Duodenal mucosa (tissue), 2 donors: ENCODE data around the gene TNS3.

Experiments
- H3K27ac ChIP-seq: one replicate; pipeline ENCODE4 v1.7.0; 2013; ENCODE audit warnings: low read depth, low read length
- H3K27me3 ChIP-seq, 2 donors: one replicate each; pipeline ENCODE4 v1.7.0; 2013; ENCODE audit warnings: low read length in 2 of 2, control low read depth in 1 of 2; ENCODE audit not compliant: insufficient read depth in 2 of 2, control insufficient read depth in 1 of 2
- H3K36me3 ChIP-seq, 2 donors: one replicate each; pipeline ENCODE4 v1.7.0; 2013; ENCODE audit warnings: low read length in 2 of 2, control low read depth in 1 of 2; ENCODE audit not compliant: insufficient read depth in 2 of 2, control insufficient read depth in 1 of 2
- H3K4me1 ChIP-seq, 2 donors: one replicate each; pipeline ENCODE4 v1.7.0; 2013; ENCODE audit warnings: low read length in 2 of 2, control low read depth in 1 of 2; ENCODE audit not compliant: insufficient read depth in 2 of 2, control insufficient read depth in 1 of 2
- H3K4me3 ChIP-seq, 2 donors: one replicate each; pipeline ENCODE4 v1.7.0; 2013; ENCODE audit warnings: low read length in 2 of 2, low read depth in 1 of 2
- H3K9ac ChIP-seq, 2 donors: one replicate each; pipeline ENCODE4 v1.7.0; 2013; ENCODE audit warnings: low read length in 2 of 2, low read depth in 1 of 2
- H3K9me3 ChIP-seq, 2 donors: one replicate each; pipeline ENCODE4 v1.7.0; 2013; ENCODE audit warnings: low read length in 2 of 2, control low read depth in 1 of 2; ENCODE audit not compliant: control insufficient read depth in 1 of 2

Gene TNS3

DNA sequence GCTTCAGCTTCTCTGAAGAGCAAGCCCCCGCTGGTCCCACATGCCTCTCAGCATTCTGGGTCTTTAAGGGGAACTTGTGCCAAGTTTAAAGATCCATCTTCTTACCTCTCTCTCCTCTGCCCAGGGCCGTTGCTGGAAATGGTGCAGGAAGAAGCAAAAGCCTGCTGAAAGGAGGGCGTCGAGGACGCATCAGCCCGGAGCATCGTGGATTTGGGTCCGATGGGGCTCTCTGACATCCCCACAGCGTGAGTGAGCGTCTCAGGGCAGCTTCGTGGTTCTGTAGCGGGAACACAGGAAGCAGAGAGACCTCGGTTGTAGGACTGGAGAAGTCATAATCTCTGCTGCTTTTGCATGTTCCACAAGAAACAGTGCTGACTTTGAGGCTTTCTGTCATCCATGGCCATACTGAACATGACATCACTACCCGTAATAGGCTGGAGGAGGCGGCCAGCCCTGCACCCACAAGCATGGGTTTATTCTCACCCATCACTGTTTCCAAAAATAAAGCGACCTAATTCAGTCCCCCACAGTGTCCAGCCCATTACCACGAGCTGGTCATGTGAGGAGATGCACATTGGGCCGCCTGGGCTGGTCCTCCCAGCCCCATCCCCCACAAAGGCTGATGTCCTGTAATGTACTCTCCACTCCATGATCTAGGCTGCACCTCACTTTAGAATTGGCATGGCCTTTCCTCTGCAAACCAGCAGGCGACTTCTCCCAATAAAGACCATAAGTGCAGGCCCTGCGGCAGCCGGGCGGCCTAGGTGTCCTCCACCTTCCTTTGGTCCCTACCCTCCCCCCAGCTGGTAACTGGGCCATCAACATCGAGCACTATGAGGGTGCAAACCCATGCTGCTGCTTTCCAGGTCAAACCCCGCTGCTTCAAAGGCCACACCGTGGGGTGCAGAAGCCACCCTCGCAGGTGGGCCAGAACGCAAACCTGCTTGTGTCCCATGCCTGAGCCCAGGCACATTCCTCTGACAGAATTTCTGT is 276.9 kb downstream of the TNS3 start:
- no peak overlapping the region for H3K4me3 ChIP-seq
- H3K9ac ChIP-seq = no peak overlapping the region
- peaks cover 28 to 53% of the 10 kb centered on the region in 2 donors for H3K36me3 ChIP-seq
- no peaks in the 10 kb centered on the region for H3K4me1 ChIP-seq
- no peak overlapping the region for H3K27ac ChIP-seq
- no peaks in the 10 kb centered on the region for H3K9me3 ChIP-seq
- no peaks in the 10 kb centered on the region for H3K27me3 ChIP-seq

DNA sequence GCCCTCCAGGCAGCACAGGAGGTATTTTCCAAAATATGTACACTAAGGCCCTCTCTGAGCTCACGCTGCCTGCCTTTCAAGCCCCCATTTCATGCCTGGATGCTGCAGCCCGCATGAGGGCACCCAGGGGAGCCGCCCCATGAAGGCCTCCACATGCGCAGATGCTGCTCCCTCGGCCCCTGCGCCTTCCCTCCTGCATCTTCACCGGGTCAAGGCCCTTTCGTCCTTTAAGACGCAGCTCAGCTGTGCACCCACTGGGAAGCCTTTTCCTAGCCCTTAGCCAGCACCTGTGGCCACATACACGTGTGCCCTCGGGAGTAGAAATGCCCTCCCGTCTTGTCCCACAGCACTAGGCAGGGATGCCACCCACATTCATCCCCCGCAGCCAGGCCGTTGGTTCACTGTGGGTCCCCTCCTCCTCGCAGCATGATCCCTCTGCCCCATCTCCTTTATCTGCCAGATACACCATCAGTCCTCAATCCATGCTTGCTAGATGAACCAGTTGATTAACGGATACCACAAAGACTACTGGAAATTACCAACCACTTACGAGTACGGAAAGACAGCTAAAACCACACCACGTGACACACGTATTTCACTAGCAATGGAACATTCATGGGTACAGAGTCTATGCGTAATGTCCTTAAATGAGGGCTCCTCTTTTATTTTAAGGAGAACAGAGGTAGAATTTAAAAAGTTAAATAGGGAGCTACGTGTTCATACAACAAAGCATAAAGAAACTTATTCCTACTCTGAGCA is 278.0 kb downstream of the TNS3 start:
- Histone ChIP-seq H3K9ac (no peak overlapping the region), H3K4me3 (no peak overlapping the region), H3K27me3 (no peaks in the 10 kb centered on the region), H3K9me3 (no peaks in the 10 kb centered on the region), H3K36me3 (peaks cover 24 to 60% of the 10 kb centered on the region in 2 donors), H3K4me1 (no peaks in the 10 kb centered on the region), H3K27ac (no peak overlapping the region)

DNA sequence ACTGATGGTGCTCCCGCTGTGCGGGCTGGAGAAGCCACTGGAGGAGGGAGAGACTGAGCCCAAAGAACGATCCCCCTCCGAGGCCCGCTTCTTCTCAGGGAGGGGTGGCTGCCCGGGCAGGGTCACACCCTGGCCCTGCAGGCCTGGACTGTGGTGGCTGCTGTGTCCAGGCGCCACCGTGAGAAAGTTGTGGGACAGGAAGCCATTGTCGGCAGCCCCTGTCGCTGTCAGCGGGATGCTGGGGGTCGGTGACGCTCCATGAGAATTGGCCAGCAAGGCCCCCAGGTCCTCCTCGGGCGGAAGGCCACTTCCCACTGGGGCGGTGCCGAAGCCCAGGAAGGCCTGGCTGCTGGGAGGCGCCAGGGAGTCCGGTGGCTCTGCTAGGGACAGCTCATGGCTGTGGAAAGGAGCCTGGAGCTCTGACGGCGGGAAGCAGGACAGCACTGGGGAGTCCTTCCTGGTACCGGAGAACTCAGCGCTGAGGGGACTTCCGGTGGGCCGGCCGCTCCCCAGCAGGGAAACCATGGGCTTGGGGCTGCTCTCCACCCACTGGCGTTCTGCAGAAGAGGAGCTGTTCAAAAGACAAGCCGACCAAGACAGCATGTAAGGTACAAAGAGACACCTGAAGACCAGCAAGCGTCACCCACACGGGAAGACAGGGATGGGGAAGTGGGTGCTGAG is 278.8 kb downstream of the TNS3 start:
- H3K4me3 ChIP-seq = no peak overlapping the region
- no peaks in the 10 kb centered on the region for H3K4me1 ChIP-seq
- no peak overlapping the region for H3K9ac ChIP-seq
- H3K27me3 ChIP-seq = no peaks in the 10 kb centered on the region
- H3K27ac ChIP-seq = no peak overlapping the region
- peaks cover 29 to 66% of the 10 kb centered on the region in 2 donors for H3K36me3 ChIP-seq
- H3K9me3 ChIP-seq = no peaks in the 10 kb centered on the region

DNA sequence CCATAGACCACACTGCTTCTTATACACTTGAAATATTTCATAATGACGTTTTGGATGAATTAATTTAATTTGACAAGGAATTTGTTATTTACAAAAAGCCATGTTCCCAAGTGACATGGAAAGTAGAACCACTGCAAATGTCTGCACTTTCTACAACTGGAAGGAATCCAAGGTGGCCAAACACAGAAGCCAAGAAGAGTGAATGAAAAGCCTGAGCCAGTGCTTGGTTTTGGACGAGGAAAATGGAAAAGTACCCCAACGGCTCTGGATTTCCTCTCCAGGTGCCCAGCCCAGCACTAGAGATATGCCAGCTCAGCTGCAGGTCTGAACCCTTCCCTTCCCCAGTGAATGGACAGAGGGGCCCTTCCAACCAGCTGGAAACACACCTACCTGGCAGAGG is 279.4 kb downstream of the TNS3 start:
- Histone ChIP-seq H3K27me3 (no peaks in the 10 kb centered on the region), H3K4me1 (no peaks in the 10 kb centered on the region), H3K9ac (no peak overlapping the region), H3K9me3 (no peaks in the 10 kb centered on the region), H3K4me3 (no peak overlapping the region), H3K36me3 (peaks cover 31 to 69% of the 10 kb centered on the region in 2 donors), H3K27ac (no peak overlapping the region)

DNA sequence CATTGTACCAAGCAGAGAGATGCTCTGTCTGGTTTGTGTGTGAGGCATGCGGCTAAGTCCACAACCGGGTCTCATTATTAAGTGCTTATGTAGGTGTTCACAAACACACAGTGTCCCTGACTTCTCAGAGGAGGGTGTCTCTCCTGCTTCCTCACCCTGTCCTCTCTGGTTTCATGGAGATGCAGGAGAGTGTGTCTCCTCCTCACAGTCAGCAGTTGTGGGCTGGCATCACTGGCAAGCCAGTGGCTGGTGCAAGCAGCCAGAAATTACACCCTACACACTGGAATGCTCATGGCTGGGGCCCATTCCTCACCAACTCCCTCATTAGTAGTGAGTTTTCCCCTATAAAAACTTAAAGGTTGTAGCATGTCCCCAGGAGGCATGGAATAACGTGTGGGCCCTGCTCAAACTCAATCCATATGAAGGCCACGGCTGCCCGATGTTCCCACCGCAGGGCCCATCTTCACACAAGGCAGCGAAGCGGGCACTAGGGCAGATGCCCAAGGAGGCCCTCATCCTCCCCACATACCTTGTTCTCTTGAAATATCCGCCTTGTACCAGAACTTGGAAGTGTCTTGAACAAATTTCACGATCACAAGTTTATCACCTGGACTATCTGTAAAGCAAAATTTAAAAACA is 280.1 kb downstream of the TNS3 start:
- Histone ChIP-seq H3K27me3 (no peaks in the 10 kb centered on the region), H3K4me3 (no peak overlapping the region), H3K27ac (no peak overlapping the region), H3K9me3 (no peaks in the 10 kb centered on the region), H3K36me3 (peaks cover 31 to 76% of the 10 kb centered on the region in 2 donors), H3K9ac (no peak overlapping the region), H3K4me1 (no peaks in the 10 kb centered on the region)

DNA sequence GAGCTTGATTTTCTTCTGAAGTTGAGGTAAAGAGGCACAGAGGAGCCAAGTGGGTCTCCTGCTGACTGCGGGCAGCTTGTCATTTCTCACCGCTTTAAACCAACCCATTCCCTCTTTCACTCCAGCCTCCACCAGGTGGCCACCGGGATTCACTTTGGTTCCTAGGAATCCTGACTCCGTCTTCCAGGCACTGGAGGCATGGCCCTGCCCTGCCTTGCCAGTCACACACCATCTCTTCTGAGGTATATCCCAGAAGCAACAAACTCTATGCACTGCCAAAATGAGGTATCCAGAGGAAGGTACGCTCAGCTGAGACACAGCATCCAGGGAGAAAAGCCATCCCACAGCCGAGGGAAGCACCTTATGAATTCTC is 280.8 kb downstream of the TNS3 start:
- no peak overlapping the region for H3K9ac ChIP-seq
- no peaks in the 10 kb centered on the region for H3K27me3 ChIP-seq
- peaks cover 35 to 82% of the 10 kb centered on the region in 2 donors for H3K36me3 ChIP-seq
- H3K4me1 ChIP-seq = no peaks in the 10 kb centered on the region
- no peak overlapping the region for H3K27ac ChIP-seq
- no peaks in the 10 kb centered on the region for H3K9me3 ChIP-seq
- no peak overlapping the region for H3K4me3 ChIP-seq

DNA sequence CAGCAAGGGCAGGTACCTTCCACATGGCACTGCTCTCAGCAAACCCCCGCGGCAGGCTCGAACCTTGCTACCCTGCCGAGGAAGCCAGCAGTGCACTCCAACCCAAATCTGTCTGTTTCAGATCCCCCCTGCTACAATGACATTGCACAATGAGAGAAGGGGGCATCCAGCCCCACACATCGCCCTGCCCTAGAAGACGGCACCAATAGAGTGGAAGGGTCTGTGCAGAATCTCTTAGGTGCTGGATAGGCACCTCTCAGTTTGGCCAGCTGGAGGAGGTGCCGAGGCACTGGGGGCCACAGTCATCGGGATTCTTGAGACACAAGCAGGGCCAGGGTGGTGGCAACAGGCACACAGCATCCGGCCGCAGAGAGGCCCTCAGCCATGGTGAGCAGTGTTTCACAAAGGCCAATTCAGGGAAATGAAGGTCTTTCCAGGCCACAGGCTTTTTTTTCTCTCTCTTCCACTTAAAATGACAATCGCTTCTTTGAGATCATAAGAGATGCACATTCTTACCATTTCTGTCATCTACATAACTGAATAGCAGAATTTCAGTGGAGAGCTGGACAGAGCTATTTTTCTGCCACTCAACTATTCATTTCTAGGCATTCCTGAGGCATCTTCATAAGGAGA is 281.3 kb downstream of the TNS3 start:
- no peak overlapping the region for H3K9ac ChIP-seq
- H3K9me3 ChIP-seq = no peaks in the 10 kb centered on the region
- no peaks in the 10 kb centered on the region for H3K27me3 ChIP-seq
- no peak overlapping the region for H3K27ac ChIP-seq
- H3K4me3 ChIP-seq = no peak overlapping the region
- H3K36me3 ChIP-seq = peaks cover 38 to 86% of the 10 kb centered on the region in 2 donors
- no peaks in the 10 kb centered on the region for H3K4me1 ChIP-seq

DNA sequence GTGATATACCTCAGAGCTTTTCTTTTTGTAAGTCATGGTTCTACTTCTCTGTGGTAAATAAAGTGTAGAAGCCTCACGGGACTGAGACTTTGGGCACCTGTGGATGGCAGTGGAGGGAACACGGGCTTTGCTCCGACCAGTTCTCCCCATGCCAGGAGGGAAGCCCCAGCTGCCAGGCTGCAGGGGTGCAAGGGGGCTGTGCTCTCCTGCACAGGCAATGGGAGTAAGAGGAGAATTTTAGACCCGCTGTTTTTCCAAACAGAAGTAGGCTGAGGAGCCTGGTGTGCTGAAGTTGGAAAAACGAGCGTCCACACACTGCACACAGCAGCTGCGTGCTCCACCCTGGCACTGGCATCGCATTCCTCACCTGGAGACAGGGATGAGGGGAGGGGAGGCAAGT is 282.4 kb downstream of the TNS3 start:
- no peak overlapping the region for H3K9ac ChIP-seq
- H3K27me3 ChIP-seq = no peaks in the 10 kb centered on the region
- no peaks in the 10 kb centered on the region for H3K9me3 ChIP-seq
- H3K4me3 ChIP-seq = no peak overlapping the region
- H3K27ac ChIP-seq = no peak overlapping the region
- H3K36me3 ChIP-seq = peaks cover 38 to 86% of the 10 kb centered on the region in 2 donors
- no peaks in the 10 kb centered on the region for H3K4me1 ChIP-seq

DNA sequence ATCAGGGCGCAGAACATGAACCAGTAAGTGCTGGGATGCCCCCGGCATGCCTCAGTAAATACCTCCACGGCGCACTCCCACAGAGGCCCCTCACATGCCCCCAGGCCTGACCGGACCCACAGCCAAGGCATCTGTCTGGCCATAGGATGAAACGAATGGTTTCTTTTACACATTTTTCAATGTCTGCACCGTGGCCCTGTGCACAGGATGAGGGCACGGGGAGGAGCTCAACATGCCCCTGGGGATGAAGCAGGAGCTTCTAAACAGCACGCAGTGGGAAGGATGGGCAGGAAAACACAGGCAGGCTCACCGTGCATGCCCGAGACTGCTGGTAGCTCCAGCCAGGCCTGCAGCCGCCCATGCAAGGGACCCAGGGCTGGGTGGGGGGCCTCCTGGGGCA is 283.3 kb downstream of the TNS3 start:
- Histone ChIP-seq H3K27me3 (no peaks in the 10 kb centered on the region), H3K27ac (no peak overlapping the region), H3K36me3 (peaks cover 35 to 87% of the 10 kb centered on the region in 2 donors), H3K9me3 (no peaks in the 10 kb centered on the region), H3K4me1 (no peaks in the 10 kb centered on the region), H3K4me3 (no peak overlapping the region), H3K9ac (no peak overlapping the region)
